Stimulated activated CD8-positive, alpha-beta memory T cell treated with anti-CD3 and anti-CD28 coated beads, Interleukin-15, amount 100 ng/mL, for 4 hours (primary cell): Measurements from ENCODE around the gene ZNF35.
A peak's percentile ranks its signal among the peaks of the same experiment; 100 is the strongest.

Source experiments
- DNase-seq, 2 donors: peaks; one replicate each; pipeline ENCODE4 v3.0.0-alpha.2; 2020; ENCODE audit warnings: low read depth in 2 of 2

ZNF35 gene

GRCh38 chr3:44685128-44685800, 36.7 kb downstream of the ZNF35 start:
- DNase-seq, result peak; percentile 9 to 17

GRCh38 chr3:44687898-44688297, 39.4 kb downstream of the ZNF35 start:
- DNase-seq, result no peak
